Panc1 (cell line): Measurements from ENCODE around the gene CGNL1.

Source experiments
- POLR2AphosphoS5 ChIP-seq: IDR thresholded peaks from 2 replicates; pipeline ENCODE4 v1.6.1; 2012; ENCODE audit warnings: mild to moderate bottlenecking, low read depth, low read length, moderate library complexity
- SIN3A ChIP-seq: IDR thresholded peaks from 2 replicates; pipeline ENCODE4 v1.6.1; 2012; ENCODE audit warnings: low read depth, mild to moderate bottlenecking, low read length, moderate library complexity, borderline replicate concordance; ENCODE audit not compliant: insufficient read depth
- TCF7L2 ChIP-seq: IDR thresholded peaks from 2 replicates; pipeline ENCODE4 v1.6.1; 2011; ENCODE audit warnings: mild to moderate bottlenecking, low read depth, low read length, inconsistent platforms
- TF ChIP-seq, protein P1 (sequence below): fragments of 450-650 bp; IDR thresholded peaks from 2 replicates; pipeline ENCODE4 v1.5.1; 2017; ENCODE audit warnings: mild to moderate bottlenecking
- TF ChIP-seq, protein P2 (sequence below), 2 experiments: IDR thresholded peaks; 2 replicates each; pipeline ENCODE4 v1.6.1; 2011 to 2012; ENCODE audit warnings: low read depth in 2 of 2, control low read depth in 1 of 2, low read length in 1 of 2, mild to moderate bottlenecking in 1 of 2, moderate library complexity in 1 of 2; ENCODE audit not compliant: insufficient read depth in 1 of 2

DNA sequence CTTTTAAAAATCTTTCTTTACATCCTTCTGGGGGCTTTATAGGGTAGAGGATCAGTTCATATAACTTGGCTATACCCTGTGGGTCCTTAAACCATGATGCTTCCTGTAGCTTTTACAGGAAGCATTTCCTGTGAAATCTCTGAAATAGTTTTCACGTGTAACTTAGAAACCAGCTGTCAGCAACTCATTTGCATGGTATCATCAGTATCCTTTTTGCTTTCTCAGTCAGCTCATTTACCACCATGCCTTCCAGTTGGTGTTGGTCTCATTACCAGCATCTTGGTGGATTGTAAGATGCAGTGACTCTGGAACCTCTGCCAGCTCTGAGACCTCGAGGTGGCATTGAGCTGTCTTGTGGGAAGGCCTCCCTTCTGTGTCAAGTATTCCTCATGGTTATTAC is 118.7 kb downstream of the CGNL1 start:
- TF ChIP-seq, protein P1, sequence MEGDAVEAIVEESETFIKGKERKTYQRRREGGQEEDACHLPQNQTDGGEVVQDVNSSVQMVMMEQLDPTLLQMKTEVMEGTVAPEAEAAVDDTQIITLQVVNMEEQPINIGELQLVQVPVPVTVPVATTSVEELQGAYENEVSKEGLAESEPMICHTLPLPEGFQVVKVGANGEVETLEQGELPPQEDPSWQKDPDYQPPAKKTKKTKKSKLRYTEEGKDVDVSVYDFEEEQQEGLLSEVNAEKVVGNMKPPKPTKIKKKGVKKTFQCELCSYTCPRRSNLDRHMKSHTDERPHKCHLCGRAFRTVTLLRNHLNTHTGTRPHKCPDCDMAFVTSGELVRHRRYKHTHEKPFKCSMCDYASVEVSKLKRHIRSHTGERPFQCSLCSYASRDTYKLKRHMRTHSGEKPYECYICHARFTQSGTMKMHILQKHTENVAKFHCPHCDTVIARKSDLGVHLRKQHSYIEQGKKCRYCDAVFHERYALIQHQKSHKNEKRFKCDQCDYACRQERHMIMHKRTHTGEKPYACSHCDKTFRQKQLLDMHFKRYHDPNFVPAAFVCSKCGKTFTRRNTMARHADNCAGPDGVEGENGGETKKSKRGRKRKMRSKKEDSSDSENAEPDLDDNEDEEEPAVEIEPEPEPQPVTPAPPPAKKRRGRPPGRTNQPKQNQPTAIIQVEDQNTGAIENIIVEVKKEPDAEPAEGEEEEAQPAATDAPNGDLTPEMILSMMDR: no peak
- no peak for TF ChIP-seq SIN3A
- TF ChIP-seq POLR2AphosphoS5: no peak
- TF ChIP-seq, protein P2, sequence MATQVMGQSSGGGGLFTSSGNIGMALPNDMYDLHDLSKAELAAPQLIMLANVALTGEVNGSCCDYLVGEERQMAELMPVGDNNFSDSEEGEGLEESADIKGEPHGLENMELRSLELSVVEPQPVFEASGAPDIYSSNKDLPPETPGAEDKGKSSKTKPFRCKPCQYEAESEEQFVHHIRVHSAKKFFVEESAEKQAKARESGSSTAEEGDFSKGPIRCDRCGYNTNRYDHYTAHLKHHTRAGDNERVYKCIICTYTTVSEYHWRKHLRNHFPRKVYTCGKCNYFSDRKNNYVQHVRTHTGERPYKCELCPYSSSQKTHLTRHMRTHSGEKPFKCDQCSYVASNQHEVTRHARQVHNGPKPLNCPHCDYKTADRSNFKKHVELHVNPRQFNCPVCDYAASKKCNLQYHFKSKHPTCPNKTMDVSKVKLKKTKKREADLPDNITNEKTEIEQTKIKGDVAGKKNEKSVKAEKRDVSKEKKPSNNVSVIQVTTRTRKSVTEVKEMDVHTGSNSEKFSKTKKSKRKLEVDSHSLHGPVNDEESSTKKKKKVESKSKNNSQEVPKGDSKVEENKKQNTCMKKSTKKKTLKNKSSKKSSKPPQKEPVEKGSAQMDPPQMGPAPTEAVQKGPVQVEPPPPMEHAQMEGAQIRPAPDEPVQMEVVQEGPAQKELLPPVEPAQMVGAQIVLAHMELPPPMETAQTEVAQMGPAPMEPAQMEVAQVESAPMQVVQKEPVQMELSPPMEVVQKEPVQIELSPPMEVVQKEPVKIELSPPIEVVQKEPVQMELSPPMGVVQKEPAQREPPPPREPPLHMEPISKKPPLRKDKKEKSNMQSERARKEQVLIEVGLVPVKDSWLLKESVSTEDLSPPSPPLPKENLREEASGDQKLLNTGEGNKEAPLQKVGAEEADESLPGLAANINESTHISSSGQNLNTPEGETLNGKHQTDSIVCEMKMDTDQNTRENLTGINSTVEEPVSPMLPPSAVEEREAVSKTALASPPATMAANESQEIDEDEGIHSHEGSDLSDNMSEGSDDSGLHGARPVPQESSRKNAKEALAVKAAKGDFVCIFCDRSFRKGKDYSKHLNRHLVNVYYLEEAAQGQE (IDR thresholded peaks at IDR 0.05; ENCODE audit: insufficient read depth in 1 of 2, low read depth in 2 of 2, low read length in 1 of 2): no peak
- TF ChIP-seq TCF7L2: no peak
